Heart right ventricle (tissue), 16 donors: ENCODE results near the gene EPC2. TPM values are rescaled to one million over a fixed set of nuclear protein-coding genes. Genes with fewer than 3 reads are reported as not detected.

Source experiments
- ATAC-seq, 8 donors: fragments of 200-7000 bp; cut with Tn5 transposase; one replicate each; pipeline ENCODE4 v1.9.1; 2020; ENCODE audit warnings: mild to moderate bottlenecking in 8 of 8, moderate library complexity in 8 of 8, moderate number of reproducible peaks in 1 of 8
- DNase-seq, 2 donors: peaks; one replicate each; pipeline ENCODE4 v3.0.0-alpha.2; 2020
- H3K27ac ChIP-seq, 10 donors: fragments of 200-600 bp; sonication (generic) in 2 of 10; one replicate each; pipeline versions ENCODE4 v1.5.0 to v1.8.0; 2020 to 2022; ENCODE audit warnings: mild to moderate bottlenecking in 3 of 10
- H3K27me3 ChIP-seq, 7 donors: fragments of 200-600 bp; one replicate each; pipeline ENCODE4 v1.8.0; 2021 to 2022; ENCODE audit warnings: mild to moderate bottlenecking in 2 of 7
- H3K36me3 ChIP-seq, 9 donors: fragments of 200-600 bp; sonication (generic) in 1 of 9; one replicate each; pipeline versions ENCODE4 v1.5.0 to v1.8.0; 2020 to 2022; ENCODE audit warnings: mild to moderate bottlenecking in 2 of 9
- H3K4me1 ChIP-seq, 9 donors: fragments of 200-600 bp; sonication (generic) in 1 of 9; one replicate each; pipeline versions ENCODE4 v1.5.0 to v1.8.0; 2020 to 2022; ENCODE audit warnings: mild to moderate bottlenecking in 4 of 9
- H3K4me3 ChIP-seq, 10 donors: fragments of 200-600 bp; sonication (generic) in 2 of 10; one replicate each; pipeline versions ENCODE4 v1.5.0 to v1.8.0; 2020 to 2022; ENCODE audit warnings: mild to moderate bottlenecking in 7 of 10, moderate library complexity in 2 of 10
- H3K9me3 ChIP-seq, 11 donors: fragments of 200-600 bp in 10 of 11; sonication (generic) in 2 of 11; one replicate each; pipeline versions ENCODE4 v1.5.0 to v1.8.0; 2013 to 2022; ENCODE audit warnings: mild to moderate bottlenecking in 2 of 11, control low read depth in 1 of 11, moderate library complexity in 1 of 11
- WGBS, 2 donors: extraction: QIAGEN DNeasy Blood & Tissue Kit; methylation state at CpG; one replicate each; pipeline ENCODE4 v1.1.7; 2013; ENCODE audit warnings: inconsistent platforms in 1 of 2; 5-methylcytosine and 5-hydroxymethylcytosine counted together
- intact Hi-C, 10 donors: fragments of 100-400 bp; cut with DNase I; formaldehyde crosslinking; loops; one replicate each; pipeline versions ENCODE4 v1.11.1 to v1.14.2; 2022
- polyA plus RNA-seq, 2 donors: library from polyadenylated mRNA; stranded (reverse); fragments of 200-250 nt; gene quantifications; one replicate each; pipeline ENCODE4 v1.2.3, GENCODE V29; 2013
- total RNA-seq, 10 donors: library from RNA; stranded (reverse); fragmentation: NEBNext Ultra II Directional in 3 of 10; extraction: Animal tissue kit (Norgen Biotek cat#: 25700) in 3 of 10; gene quantifications; one replicate each; pipeline versions ENCODE4 v1.2.1 to v1.2.4, GENCODE V29; 2021 to 2023
- TF ChIP-seq, protein P1 (sequence below), 9 donors: fragments of 200-600 bp; sonication (generic) in 2 of 9; IDR thresholded peaks; one replicate each; pipeline versions ENCODE4 v1.5.0 to v1.8.0; 2021 to 2022; ENCODE audit warnings: antibody characterized with exemption in 9 of 9, mild to moderate bottlenecking in 5 of 9, moderate library complexity in 1 of 9
- donor health status: Arrhythmogenic right ventricular cardiomyopathy.
- donor health status: ischemic (EF 13 %, LVEDD 7.1; RV severe dilation, severe dysfunction).
- donor health status: healthy with polysubstance abuse.
- donor health status: DM: no; HTN: yes; CAD: no.
- donor health status: DM: no; HTN: no; CAD: no.
- donor health status: ischemic (EF 25% LVEDD 6.9; RV normal size, moderate dysfunction).
- donor health status: ischemic (EF 25% LVEDD 5.7; RV mildly dilated, moderate dysfunction).
- donor health status: healthy.
- donor health status: DM: yes; HTN: yes; CAD: no.
- donor health status: Ischemic cardiomyopathy.
- donor health status: ischemic (EF 35%, LVEDD 5.7; RV mildly dilated, moderate dysfunction).
- donor health status: nonischemic (EF 11% LVEDD 7.7; RV severe dilation, severe dysfunction).
- donor health status: DM: yes; HTN: yes; CAD: no.
- donor health status: PGD.
- donor health status: ischemic (EF 29% LVEDD 5.4; RV normal size, mild dysfunction).
- donor health status: nonischemic (EF 23%, LVEDD 6.1; RV moderate dilation, normal function).

Gene EPC2
- total and polyA plus RNA-seq, 12 donors: 5.5 to 28.8 (median 20.9) TPM

DNA sequence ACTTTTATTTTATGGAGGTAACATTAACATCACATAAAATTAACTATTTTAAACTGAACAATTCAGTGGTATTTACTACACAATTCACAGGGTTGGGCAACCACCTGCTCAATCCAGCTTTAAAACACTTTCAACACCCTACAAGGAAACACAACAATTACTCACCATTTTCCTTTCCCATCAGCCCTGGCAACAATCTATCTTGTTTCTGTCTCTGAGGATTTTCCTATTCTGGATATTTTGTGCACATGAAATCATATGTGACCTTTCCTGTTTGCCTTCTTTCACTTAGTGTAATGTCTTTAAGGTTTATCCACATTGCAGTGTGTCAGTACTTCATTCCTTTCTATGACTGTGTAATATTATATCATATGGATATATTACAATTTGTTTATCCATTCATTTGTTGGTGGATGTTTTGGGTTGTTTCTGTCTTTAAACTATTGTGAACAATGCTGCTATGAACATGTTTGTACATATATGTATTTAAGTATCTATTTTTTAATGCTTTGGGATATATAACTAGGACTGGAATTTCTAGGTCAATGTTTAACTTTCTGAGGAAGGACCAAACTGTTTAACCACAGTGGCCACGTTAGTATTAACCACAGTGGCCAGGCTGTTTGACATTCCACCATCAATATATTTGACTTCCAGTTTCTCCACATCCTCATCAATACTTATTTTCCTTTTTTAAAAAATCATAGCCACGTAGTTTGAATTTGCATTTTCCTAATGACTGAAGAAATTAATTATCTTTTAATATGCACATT lies 158.1 kb downstream of the EPC2 start:
- 83 to 88% methylated on average over 2 of the region's 2 CpGs for WGBS, 2 donors
- intact Hi-C loops: no loop called here
- no peak for DNase-seq

DNA sequence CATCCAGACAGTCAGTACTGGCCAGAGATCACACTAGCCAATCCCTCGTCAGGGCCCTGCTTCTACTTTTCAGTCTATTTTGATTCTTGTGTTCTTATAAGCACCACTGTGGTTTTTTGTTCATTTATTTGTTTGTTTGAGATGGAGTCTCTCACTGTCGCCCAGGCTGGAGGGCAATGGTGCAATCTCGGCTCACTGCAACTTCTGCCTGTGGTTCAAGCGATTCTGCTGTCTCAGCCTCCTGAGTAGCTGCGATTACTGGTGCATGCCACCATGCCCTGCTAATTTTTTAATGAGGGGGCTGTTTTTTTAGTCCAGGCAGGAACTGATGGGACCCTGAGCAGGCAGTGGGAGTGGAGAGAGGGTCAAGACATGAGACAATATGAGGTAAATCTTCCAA lies 165.5 kb downstream of the EPC2 start:
- WGBS, 2 donors: 92 to 93% methylated on average over 5 of the region's 5 CpGs
- intact Hi-C loops: no loop called here
- Histone ChIP-seq H3K27ac (no peak overlapping the region), H3K36me3 (no peaks in the 10 kb centered on the region), H3K4me1 (peaks cover 0 to 32% (median 16%) of the 10 kb centered on the region in 9 donors), H3K27me3 (no peaks in the 10 kb centered on the region), H3K4me3 (no peak overlapping the region), H3K9me3 (peaks cover 0 to 13% (median 0%) of the 10 kb centered on the region in 11 donors)
- TF ChIP-seq, protein P1, sequence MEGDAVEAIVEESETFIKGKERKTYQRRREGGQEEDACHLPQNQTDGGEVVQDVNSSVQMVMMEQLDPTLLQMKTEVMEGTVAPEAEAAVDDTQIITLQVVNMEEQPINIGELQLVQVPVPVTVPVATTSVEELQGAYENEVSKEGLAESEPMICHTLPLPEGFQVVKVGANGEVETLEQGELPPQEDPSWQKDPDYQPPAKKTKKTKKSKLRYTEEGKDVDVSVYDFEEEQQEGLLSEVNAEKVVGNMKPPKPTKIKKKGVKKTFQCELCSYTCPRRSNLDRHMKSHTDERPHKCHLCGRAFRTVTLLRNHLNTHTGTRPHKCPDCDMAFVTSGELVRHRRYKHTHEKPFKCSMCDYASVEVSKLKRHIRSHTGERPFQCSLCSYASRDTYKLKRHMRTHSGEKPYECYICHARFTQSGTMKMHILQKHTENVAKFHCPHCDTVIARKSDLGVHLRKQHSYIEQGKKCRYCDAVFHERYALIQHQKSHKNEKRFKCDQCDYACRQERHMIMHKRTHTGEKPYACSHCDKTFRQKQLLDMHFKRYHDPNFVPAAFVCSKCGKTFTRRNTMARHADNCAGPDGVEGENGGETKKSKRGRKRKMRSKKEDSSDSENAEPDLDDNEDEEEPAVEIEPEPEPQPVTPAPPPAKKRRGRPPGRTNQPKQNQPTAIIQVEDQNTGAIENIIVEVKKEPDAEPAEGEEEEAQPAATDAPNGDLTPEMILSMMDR (IDR thresholded peaks at IDR 0.05): no peak
- DNase-seq (no peak), ATAC-seq (no peak)

More for the DNA sequence above, 158.1 kb downstream of the EPC2 start:
- no peaks in the 10 kb centered on the region for H3K4me1 ChIP-seq
- TF ChIP-seq, protein P1 (IDR thresholded peaks at IDR 0.05): no peak
- H3K4me3 ChIP-seq: no peak overlapping the region
- no peaks in the 10 kb centered on the region for H3K36me3 ChIP-seq
- H3K27ac ChIP-seq: no peak overlapping the region
- H3K27me3 ChIP-seq: no peaks in the 10 kb centered on the region
- ATAC-seq: no peak
- H3K9me3 ChIP-seq: peaks cover 0 to 13% (median 0%) of the 10 kb centered on the region in 11 donors

GRCh38 chr2:148812306-148812705 lies 167.8 kb downstream of the EPC2 start:
- DNase-seq: peak; percentile 41 to 52
- Histone ChIP-seq H3K9me3 (no peaks in the 10 kb centered on the region), H3K27ac (no peak overlapping the region), H3K4me3 (no peak overlapping the region), H3K4me1 (peaks cover 0 to 42% (median 18%) of the 10 kb centered on the region in 9 donors), H3K36me3 (no peaks in the 10 kb centered on the region), H3K27me3 (no peaks in the 10 kb centered on the region)
- intact Hi-C loops: no loop called here
- WGBS, 2 donors: 23 to 26% methylated on average over 6 of the region's 6 CpGs
- TF ChIP-seq, protein P1 (IDR thresholded peaks at IDR 0.05): no peak
- peak; percentile 36 to 83 (median 74) for ATAC-seq

DNA sequence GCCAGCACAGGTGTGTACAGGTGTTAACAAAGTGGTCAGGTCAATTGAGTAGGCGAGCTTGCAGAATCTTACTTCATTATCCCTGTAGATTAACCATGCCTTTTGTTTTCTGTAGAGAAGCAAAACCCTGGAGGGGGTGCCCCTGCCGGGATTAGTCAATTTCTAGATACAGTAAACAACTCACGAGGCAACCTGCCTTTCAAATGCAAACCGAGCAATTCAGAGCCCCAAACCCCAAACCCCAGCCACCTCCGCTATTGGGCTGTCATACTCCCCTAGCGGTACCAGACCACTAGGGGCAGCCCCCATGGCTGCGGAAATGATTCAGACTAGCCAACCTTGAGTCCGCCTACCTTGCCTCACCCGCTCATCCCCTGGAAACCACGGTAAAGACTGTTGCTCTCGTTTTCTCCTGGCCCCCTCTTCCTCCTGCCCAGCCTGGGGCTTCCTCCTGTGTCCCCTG lies 169.1 kb downstream of the EPC2 start:
- no peaks in the 10 kb centered on the region for H3K36me3 ChIP-seq
- WGBS, 2 donors: 88 to 90% methylated on average over 11 of the region's 11 CpGs

More for the DNA sequence above, 169.1 kb downstream of the EPC2 start:
- Histone ChIP-seq H3K4me3 (no peak overlapping the region), H3K4me1 (peaks cover 0 to 42% (median 18%) of the 10 kb centered on the region in 9 donors), H3K27ac (no peak overlapping the region), H3K27me3 (no peaks in the 10 kb centered on the region), H3K9me3 (no peaks in the 10 kb centered on the region)
- TF ChIP-seq, protein P1 (IDR thresholded peaks at IDR 0.05): no peak
- DNase-seq (no peak), ATAC-seq (no peak)
- intact Hi-C loops: no loop called here
